GM19468 (cell line): Measurements from ENCODE around the gene EPB41.
"Not testable (repeated sequence)": the region's sequence is repeated elsewhere in the genome, so short reads cannot be mapped to it uniquely, and the experiment has no call there.

Experiments used
- ATAC-seq: cut with Tn5 transposase; IDR thresholded peaks from one replicate; pipeline ENCODE4 v1.9.1; 2021; ENCODE audit warnings: mild to moderate bottlenecking, moderate library complexity, moderate number of reproducible peaks; ENCODE audit not compliant: unreplicated experiment; ENCODE audit errors: extremely low read depth

Gene EPB41

DNA sequence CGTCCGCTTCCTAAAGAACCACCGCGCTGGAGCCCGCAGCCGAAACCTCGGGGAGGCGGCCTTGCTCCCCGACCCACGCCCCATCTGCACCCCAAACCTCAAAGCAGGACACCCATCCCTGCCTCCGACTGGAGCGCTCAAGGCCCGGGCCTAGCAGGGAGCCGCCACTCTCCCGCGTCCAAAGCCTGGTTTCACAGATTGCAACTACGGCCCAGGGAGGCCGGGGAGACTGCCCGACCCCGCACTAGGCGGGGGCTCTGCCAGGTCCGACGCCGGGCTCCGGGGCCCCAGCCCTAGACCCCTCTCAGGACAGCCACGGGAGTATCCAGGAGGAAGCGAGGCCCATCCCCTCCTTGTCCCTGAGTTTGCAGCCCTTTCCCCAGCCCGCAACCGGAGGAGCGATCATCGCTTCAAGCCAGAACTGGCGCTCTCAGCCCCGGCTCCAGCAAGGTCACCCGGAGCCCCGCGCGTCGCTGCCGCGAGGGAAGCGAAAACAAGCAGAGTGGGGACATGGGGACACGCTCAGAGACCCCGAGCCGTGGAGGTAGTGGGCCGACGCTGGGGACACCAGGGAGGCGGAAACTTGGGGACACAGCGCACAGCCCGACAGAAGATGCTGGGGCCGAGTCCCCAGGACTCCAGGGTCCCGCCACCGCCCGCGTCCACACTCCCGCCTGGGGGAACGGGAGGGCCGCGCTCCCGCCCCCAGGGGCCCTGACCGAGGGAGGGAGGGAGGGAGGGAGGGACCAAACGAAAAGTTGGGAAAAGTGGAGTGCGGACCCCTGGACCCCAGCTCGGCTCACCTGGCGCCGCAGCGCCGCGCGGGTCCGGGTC lies 208.9 kb downstream of the EPB41 start:
- ATAC-seq = no peak

GRCh38 chr1:29123887-29124365 lies 209.6 kb downstream of the EPB41 start, which contains the start of gene TMEM200B:
TSS of gene TMEM200B (minus strand) at chr1:29123903. CDS start at chr1:29121828, 2,075 bp downstream.
- ATAC-seq = no peak

DNA sequence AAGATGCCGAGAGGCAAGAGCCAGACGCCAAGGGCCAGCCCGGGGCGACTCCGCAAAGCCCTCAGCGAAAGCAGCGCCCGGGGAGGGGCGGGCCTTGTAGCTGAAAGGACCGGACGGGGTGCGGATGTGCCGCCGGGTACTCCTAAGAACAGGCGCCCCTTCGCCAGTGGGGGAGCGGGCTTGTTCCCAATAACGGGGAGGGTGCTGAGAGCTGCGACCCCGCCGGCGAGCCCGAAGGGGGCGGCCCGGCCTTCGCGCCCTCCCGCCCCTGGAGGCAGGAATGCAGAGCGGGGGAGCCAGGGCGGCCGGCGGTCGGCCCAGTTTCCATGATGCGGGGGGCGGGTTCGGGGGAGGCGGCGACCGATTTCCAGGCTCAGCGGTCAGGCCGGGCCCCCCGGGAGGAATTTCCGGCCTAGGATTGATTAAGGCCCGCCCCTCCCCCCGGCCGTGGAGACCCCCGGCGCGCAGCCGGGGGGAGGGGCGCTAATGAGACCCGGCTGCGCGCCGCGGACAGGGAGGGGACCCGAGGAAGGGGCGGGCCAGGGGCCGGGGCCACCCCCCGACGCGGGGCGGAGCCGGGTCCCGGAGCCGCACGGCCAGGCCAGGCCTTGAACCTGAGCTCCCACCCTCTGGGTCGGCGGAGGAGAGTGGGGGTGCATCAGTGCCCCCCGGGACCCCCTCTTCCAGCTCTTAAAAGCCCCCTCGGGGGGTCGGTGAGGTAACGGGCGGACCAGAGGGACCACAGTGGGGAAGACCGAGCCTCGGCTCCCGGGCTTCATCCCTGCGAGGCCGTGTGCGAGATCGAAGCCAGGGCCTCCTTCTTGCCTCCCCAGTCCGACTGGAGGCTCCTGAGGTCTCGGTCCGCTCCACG lies 210.2 kb downstream of the EPB41 start:
- ATAC-seq = no peak

DNA sequence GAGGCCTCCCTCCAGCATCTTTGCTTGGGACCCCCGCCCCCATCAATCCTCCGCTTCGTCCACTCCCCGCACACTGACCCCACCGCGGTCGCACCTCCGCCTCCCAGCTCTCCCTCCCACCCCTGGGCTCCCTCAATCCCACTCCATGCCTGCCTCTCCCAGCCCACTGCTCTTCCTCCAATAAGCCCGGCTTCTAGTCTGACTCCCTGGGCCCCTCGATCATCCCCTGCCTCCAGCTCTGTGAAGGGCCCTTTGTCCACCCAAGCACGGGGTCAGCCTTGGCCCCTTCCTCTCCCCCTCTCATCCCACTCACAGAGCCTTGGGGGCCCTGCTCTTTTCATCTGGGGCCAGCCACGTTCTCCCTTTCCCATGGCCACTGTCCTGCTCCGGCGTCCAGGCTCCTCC lies 210.9 kb downstream of the EPB41 start:
- no peak for ATAC-seq

- no peak for ATAC-seq
Measured at GRCh38 chr1:29125788-29126187, 211.4 kb downstream of the EPB41 start.

- ATAC-seq = no peak
Measured at GRCh38 chr1:29126198-29126597, 211.8 kb downstream of the EPB41 start.

DNA sequence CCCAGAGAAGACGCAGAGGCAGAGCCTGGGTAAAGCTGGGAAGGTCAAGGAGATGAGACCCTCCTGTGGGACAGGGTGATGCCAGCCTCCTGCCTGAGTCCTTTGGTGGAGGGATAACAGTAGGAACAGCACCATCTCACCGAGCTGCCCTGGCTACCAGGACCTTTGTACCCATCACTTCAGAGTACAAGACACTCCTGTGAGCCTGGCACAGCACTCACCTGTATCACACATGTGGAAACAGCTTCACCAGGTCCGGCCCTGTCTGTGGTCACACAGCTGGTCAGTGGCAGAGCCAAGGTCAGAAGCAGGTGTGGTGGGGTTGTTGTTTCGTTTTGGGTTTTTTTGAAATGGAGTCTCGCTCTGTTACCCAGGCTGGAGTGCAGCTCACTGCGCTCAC lies 214.4 kb downstream of the EPB41 start:
- no peak for ATAC-seq

DNA sequence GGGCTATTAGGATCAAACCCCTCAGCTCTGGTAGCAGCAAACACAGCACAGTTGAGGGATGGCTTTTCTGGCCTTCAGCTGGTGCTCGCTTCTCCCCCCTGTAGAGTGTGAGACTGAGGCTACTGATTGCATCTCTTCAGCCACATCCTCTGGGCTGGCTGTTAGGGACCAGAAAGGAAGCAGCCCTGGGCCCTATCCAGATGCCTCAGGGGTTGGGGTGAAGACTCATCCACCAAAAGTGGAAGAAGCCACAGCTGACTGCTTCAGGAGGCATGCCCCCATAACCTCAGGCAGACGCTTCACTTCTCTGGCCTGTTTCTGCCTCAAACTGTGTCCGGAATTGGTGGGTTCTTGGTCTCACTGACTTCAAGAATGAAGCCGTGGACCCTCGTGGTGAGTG lies 215.5 kb downstream of the EPB41 start:
- ATAC-seq = no peak

DNA sequence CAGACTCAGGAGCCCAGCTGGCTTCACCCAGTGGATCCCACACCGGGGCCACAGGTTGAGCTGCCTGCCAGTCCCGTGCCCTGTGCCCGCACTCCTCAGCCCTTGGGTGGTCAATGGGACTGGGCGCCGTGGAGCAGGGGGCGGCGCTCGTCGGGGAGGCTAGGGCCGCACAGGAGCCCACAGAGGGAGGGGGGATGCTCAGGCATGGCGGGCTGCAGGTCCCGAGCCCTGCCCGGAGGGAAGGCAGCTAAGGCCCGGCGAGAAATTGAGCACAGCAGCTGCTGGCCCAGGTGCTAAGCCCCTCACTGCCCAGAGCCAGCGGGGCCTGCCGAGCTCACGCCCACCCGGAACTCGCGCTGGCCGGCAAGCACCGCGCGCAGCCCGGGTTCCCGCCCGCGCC lies 216.7 kb downstream of the EPB41 start:
- ATAC-seq = not testable (repeated sequence)

DNA sequence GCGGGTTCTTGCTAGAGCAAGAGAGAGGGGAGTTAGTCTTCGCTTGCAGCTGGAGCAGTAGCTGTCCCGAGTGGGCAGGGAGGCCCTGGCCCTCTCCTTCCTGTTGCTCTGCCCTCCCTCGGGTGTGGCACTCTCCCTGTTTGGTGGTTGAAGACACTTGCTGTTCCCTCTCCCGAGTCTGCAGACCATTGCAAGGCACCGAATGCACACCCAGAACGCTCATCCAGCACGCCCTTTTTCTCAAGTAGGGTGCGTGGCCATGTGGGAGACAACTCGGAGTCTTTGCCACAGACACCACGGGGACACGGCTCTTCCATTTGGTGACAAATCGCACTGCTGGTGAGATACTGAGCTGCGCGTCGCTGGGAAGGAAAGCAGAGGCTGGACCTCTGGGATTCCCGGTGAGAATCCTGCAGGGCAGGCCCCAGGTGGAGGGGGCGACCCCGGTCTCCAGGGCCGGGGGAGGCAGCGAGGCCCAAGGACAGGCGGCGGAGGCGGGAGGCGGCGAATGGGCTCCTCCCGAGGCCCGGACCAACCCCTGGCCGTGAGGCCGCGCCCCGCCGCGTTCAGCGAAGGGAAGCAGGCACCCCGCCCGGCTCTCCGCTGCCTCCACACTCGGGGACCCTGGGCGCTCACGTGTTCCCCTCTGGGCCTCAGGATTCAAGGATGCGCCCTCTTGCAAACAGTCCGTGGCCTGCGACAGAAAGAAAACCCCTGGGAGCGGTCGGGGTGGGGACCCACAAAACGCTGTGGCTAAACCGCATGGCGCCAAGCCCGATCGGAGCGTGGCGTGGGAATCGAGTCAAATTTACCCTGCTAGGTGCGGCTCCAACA lies 219.7 kb downstream of the EPB41 start:
- ATAC-seq = no peak

DNA sequence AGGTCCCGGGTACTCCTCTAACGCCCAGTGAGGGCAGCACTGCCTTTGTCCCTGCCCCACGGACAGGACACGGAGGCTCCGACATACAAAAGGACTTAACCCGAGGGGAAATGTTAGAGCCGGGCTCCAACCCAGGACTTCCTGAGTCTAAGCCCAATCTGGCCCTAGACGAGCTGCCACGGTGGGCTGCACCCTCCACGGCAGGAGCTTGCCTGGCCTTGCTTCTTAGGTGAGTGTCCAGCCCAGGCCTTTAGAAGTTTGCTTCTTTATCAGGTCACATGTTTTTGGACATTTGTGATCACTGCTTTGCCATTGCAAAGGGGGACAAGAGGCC lies 220.3 kb downstream of the EPB41 start:
- ATAC-seq = no peak

DNA sequence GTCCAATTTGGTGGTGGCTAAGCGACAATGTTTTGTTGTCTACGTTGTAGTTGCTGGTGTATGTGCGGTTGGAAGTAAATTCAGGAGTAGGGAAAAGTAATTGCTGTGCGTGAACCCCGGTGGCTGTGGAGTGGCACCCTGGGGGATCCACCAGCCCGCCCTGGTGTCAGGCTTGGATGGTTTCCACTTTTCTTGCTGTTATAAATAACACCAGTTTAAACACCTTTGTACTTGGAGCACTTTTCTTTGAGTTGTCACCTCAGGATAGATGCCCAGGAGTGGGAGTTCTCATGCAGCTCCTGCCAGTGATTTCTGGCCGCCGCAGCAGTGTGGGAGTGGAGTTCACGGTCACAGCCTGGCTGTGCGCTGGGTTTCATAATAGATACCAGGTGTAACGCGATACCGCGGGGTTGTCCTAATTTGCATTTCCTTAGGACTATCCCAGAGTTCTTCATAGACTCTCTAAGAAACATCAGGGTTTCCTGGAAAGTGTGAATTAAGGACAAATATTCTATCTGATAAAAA lies 222.1 kb downstream of the EPB41 start:
- no peak for ATAC-seq

DNA sequence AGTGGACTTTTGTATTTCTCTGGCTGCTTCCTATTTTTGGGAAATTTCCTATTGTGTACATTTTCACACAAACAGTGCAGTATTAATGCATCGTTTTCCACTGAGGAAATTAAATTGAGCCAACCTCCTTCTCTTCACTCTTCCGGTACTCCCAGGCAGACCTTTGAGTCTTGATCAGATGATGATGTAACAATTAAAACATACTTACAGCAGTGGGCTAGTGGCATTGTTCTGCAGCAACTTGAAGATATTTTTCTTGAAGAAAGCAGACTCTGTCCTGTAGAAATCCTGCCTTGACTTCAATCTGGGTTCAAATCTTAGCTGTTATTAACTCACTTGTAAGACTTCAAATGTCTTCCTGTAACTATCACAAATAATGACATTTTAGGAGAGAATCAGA lies 228.3 kb downstream of the EPB41 start:
- ATAC-seq = no peak

- no peak for ATAC-seq
Measured at GRCh38 chr1:29144178-29144577, 229.8 kb downstream of the EPB41 start.

DNA sequence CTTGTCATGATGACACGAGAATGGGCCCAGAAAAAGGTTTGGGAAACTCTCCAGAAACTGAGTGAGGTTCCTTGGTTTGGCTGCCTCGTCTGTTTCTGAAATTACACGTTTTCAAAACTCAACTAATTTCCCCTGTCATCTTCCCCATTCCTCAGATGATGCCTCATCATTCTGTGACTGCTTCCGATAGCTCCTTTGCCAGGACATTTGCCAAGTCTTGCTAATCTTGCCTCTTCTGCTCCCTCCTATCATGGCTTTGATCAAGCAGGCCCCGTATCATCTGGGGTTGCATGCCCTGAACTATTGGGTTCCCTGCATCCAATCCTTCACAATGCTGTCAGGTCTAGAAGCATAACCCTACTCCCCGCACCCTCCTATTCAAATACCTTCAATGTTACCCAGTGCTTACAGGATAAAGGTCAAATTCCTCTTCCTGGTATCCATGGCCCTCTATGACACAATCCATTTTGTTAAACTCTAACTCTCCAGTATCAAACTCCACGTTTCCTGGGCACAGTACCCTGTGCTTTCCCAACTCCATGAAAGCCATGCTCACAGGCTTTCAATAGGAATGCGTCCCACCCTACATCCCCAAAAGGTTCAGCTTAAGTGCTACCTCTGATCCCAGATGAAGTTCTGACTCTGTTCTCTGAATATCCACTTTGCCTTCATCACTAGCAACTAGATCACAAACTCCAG lies 231.5 kb downstream of the EPB41 start:
- no peak for ATAC-seq

- no peak for ATAC-seq
Measured at GRCh38 chr1:29148656-29149491, 234.5 kb downstream of the EPB41 start.

DNA sequence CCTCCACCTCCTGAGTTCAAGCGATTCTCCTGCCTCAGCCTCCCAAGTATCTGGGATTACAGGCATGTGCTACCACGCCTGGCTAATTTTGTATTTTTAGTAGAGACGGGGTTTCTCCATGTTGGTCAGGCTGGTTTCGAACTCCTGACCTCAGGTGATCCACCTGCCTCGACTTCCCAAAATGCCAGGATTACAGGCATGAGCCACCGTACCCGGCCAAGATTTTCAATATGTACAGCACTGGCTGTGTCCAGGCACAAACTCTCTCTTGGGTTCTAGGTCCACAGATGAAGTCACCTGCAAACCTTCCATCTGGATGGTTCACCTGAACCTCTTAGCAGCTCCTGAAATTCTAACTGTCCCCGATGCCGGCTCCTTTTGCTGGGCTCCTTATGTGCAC lies 236.0 kb downstream of the EPB41 start:
- ATAC-seq = not testable (repeated sequence)

DNA sequence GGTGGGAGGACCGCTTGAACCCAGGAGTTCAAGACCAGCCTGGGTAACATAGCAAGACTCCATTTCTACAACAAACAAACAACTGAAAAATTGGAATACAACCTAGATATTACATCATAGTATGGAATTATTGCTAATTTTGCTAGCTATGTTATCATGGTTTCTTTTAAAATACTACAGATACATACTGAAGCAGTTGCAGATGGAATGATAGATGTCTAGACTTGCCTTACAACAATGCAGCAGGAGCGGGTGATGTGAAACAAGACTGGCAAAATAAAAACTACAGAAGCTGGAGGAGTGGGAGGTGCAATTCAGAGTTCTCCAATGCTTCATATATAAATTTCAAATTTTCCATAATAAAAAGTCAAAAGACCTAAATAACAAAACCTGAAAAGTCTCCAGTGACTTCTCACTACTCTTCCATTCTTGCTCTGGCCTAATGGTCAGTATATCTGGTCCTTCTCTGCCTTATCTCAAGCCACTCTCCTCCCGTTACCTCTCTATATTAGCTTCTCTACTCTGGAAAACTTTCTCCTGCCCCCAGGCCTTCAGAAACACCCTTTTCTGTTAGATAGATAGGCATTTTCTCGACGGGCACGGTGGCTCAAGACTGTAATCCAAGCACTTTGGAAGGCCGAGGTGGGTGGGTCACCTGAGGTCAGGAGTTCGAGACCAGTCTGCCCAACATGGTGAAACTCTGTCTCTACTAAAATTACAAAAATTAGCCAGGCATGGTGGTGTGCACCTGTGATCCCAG lies 237.9 kb downstream of the EPB41 start:
- ATAC-seq = no peak
